GM18519 (cell line): ENCODE measurements around the gene TMEM40.
"Not testable (repeated sequence)": the region's sequence is repeated elsewhere in the genome, so short reads cannot be mapped to it uniquely, and the experiment has no call there.

Experiments
- ATAC-seq: cut with Tn5 transposase; IDR thresholded peaks from one replicate; pipeline ENCODE4 v1.9.1; 2021; ENCODE audit warnings: mild to moderate bottlenecking, moderate library complexity; ENCODE audit not compliant: unreplicated experiment, low FRiP score

TMEM40 gene

GRCh38 chr3:12752809-12753208 is 6.2 kb downstream of the TMEM40 start:
- ATAC-seq = no peak

DNA sequence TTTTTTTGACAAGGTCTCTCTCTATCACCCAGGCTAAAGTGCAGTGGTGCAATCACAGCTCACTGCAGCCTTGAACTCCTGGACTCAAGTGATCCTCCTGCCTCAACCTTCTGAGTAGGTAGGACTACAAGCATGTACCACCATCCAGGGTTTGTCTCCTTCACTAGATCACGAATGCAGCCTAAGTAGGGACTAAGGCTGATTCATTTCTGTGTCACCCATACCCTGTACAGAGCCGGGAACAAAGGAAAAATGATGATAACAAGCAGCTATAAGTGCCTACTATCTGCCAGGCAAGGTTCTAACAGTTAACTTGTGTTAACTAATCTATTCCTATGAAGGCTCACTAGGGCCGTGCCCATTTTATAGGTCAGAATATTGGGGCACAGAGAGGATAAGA is 7.0 kb downstream of the TMEM40 start:
- ATAC-seq = no peak

DNA sequence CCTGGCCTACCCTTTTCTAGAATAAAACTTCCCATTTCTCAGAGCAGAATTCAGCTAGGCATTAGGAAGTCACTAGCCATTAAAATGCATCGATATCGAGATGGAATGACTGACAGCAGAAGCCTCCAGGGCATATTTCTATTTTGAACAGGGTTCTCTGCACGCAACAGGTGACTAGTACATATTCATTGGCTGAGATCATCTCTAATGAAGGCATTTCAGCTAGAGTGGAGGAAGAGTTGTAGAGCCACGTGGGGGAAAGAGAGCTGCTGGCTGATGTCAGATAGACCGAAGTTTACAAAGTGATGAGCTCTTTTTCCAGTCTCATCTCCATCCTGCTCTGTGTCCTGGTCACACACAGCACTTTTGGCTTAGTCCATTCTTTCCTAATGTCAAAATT is 7.5 kb downstream of the TMEM40 start:
- ATAC-seq = no peak

- ATAC-seq = no peak
Observed at GRCh38 chr3:12750658-12751071, 8.4 kb downstream of the TMEM40 start.

GRCh38 chr3:12750223-12750622 is 8.8 kb downstream of the TMEM40 start:
- ATAC-seq = no peak

DNA sequence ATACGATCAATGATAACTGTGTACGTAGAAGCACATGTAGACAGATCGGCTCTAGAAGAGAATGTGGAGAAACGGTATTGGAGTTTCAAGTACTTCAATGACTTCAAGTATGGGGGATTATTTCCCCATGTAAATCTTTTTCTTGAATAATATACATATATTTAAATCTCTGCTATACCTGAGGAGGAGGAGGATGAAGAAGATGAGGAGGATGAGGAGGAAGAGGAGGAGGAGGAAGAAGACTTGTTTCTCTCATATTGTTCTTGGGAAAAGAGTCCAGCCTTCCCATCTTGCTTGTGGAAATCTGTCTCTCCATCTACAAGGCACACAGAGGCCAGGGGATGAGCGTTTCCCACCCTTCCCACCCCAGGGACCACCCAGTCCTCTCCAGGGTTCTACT is 10.6 kb downstream of the TMEM40 start:
- ATAC-seq = no peak

DNA sequence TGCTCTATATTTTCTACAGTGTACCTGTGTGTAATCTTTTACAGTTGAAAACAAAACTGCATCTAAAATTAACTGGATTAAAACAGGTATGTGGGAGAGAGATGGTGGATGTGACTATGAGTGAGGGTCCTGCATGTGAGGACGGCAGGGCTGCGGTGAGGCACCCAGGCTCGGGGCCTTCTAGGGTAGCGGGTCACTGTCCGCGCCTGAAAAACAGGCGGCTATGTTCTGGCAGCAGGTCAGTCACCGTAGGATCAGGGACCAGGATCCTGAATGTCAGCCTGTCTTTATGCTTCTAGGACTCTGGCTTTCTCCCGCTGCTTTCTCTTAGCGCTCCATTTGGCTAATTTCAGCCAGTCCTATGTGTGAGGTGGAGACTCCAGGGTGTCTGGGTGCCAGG is 12.6 kb downstream of the TMEM40 start:
- no peak for ATAC-seq

- ATAC-seq = no peak
Observed at GRCh38 chr3:12744326-12744725, 14.7 kb downstream of the TMEM40 start.

DNA sequence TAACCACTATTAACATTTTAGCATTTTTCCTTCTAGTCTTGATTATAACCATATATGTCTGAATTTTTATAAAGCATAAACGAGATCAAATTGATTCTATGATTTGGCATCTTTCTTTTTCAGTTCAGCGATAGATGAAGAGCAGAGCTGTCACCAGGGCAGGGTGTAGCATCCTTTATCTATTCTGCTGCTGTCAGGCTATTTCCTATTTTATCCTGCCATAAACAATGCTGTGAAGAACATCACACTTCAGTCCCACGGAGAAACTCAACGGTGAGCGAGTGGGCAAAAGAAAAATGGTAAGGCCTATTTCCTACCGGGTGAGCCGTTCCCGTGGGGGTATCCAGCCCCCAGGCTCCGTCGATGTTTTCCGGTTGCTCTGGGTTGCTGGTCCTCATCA is 15.5 kb downstream of the TMEM40 start:
- ATAC-seq = no peak

GRCh38 chr3:12742330-12743107 is 16.5 kb downstream of the TMEM40 start:
- no peak for ATAC-seq

DNA sequence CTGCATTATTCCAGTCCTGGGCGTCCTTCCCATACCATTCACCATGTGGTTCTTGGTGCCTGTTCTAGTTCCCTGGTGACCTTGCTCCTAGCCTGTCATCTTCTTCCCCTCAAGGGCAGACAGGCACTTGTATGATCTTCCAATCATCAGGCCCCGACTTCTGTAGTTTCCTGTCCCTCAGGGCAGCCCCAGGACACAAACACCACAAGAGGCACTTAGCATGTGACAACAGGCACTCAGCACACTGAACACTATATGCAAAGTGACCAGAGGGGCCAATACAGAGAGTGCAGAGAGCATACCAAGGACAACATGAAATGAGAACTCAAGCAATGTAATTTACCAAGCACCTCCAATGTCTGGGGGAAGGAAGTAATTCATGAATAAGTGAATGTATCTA is 17.9 kb downstream of the TMEM40 start:
- no peak for ATAC-seq

GRCh38 chr3:12737833-12738232 is 21.2 kb downstream of the TMEM40 start:
- no peak for ATAC-seq

DNA sequence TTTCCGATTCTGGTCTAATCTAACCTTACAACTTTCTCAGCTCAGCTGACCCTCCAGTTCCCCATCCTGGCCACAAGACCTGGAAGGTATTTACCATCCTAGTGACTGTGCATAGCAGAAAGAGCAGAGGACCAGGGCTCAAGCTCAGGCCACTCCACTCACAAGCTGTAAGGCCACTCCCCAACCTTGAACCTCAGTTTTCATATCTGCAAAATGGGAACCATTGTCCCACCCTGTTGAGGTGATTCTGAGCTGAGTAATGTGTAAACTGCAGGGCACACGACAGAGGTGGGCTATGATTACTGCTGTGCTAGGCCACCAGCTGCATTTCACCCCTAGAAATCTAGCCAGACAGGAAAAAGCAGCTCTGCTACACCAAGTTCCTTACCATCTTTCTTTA is 21.7 kb downstream of the TMEM40 start:
- ATAC-seq = no peak

DNA sequence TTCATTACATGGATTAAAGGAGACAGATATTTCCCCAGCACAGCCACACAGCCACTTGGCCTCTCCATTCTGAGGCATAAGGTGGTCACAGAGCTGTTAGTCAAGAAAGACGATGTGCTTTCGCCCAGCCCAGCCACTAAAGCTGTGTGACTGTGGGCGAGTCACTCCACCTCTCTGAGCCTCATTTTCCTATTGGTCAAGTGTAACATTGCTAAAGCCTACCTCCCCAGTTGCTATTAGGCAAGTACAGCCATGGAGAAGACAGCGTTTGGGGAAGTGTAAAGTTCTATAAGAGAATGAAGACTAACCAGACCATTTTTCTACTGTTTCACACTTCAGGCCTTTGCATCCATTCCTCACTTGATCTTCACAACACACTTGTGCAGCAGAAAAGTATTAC is 24.1 kb downstream of the TMEM40 start:
- ATAC-seq = no peak

GRCh38 chr3:12733566-12733965 is 25.5 kb downstream of the TMEM40 start:
- ATAC-seq = no peak

- no peak for ATAC-seq
Observed at GRCh38 chr3:12730506-12731242, 28.4 kb downstream of the TMEM40 start.

DNA sequence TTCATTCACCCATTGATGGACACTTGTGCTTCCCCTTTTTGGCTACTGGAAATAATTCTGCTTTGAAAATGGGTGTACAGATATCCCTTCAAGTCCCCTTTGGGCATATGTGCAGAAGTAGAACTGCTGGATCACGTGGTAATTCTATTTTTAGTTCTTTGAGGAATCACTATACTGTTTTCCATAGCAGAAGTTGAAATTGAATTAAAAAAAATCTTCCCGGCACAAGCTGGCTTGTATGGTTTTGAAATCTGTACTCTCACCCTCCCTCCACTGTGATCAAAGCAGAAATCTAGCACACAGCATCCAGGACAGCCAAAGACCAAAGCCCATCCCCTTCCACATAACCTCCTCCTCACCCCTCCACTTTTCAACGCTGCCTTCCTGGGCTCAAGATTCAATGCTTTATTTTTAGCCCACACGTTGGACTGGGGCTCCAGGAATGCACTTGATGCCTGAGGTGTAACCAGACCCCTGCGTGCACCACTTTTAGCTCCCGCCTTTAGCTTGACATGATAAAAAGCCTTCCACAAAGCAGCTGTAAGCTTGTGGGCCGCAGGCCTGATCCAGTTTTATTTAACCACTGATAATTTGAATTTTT is 29.9 kb downstream of the TMEM40 start:
- no peak for ATAC-seq

DNA sequence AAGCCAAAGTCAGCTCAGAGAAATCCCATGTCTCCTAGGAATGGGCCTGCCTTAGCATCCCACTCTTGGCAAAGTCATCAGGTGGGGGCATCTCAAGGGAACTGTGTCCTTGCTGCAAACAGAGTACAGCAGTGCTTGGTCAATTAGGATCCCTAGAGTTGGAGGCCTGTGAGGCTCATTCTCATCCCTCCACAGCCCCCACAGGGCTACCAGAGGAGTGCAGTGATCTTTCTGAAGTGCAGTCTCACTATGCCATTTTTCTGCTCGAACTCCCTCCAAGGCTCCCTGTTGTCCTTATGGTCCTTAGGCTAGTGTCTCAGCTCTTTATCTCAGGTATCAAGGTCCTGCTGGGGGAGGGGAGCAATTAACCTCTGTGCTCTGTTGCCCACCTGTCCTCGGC is 31.1 kb downstream of the TMEM40 start:
- ATAC-seq = no peak

- ATAC-seq = no peak
Observed at GRCh38 chr3:12727481-12727880, 31.6 kb downstream of the TMEM40 start.

DNA sequence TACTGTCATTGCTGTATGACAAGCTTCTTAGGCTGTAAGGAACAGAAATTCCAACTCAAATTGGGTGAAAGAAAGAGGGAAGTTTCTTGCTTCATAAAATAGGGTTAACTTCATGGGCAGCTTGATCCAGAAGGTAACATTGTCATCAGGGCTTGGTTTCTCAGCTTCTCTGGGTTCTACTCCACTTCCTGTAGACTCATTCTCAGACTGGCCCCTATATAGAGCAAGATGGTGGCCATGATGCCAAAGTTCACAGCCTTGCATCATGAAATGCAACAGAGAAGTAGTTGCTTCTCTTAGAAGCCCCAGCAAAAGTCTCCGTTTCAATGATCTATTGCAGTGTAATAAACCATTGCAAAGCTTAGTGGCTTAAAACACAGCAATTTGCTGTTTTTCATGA is 33.6 kb downstream of the TMEM40 start:
- ATAC-seq = no peak

GRCh38 chr3:12724794-12725193 is 34.3 kb downstream of the TMEM40 start:
- ATAC-seq = no peak

DNA sequence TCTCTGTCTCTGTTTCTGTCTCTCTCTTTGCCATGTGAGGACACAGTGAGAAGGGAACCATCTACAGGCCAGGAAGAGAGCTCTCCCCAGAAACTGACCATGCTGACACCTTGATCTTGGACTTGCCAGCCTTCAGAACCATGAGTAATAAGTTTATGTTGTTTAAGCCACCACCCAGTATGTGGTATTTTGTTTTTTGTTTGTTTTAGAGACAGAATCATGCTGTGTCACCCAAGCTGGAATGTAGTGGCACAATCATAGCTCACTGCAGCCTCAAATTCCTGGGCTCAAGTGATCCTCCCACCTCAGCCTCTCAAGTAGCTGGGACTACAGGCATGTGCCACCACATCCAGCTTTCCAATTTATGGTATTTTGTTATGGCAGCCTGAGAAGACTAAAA is 35.7 kb downstream of the TMEM40 start:
- ATAC-seq = not testable (repeated sequence)
